Suprapubic skin (tissue), 3 donors: Measurements from ENCODE around the gene NMB.

ENCODE experiments used
- POLR2AphosphoS5 ChIP-seq, 3 donors: sonication (generic); formaldehyde crosslinking; IDR thresholded peaks; one replicate each; pipeline ENCODE4 v1.6.1; 2017; ENCODE audit warnings: antibody characterized with exemption in 3 of 3
- TF ChIP-seq, protein P1 (sequence below), 2 donors: fragments of 200-600 bp in 1 of 2; fragments of 450-650 bp in 1 of 2; sonication (generic) in 1 of 2; IDR thresholded peaks; one replicate each; pipeline ENCODE4 v1.5.1; 2016 to 2019; ENCODE audit warnings: antibody characterized with exemption in 2 of 2, mild to moderate bottlenecking in 1 of 2, moderate library complexity in 1 of 2

DNA sequence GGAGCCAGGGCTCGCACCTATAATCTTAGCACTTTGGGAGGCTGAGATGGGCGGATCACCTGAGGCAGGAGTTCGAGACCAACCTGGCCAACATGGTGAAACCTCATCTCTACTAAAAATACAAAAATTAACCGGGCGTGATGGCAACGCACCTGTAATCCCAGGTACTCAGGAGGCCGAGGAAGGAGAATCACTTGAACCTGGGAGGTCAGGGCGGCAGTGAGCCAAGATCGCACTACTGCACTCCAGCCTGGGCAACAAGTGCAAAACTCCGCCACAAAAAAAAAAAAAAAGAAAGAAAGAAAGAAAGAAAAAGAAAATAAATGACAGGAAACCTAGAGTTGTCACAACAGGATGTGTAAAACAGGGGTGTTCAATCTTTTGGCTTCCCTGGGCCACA is 3.0 kb upstream of the NMB start:
- TF ChIP-seq POLR2AphosphoS5 (IDR thresholded peaks at IDR 0.05), result no peak
- TF ChIP-seq, protein P1, sequence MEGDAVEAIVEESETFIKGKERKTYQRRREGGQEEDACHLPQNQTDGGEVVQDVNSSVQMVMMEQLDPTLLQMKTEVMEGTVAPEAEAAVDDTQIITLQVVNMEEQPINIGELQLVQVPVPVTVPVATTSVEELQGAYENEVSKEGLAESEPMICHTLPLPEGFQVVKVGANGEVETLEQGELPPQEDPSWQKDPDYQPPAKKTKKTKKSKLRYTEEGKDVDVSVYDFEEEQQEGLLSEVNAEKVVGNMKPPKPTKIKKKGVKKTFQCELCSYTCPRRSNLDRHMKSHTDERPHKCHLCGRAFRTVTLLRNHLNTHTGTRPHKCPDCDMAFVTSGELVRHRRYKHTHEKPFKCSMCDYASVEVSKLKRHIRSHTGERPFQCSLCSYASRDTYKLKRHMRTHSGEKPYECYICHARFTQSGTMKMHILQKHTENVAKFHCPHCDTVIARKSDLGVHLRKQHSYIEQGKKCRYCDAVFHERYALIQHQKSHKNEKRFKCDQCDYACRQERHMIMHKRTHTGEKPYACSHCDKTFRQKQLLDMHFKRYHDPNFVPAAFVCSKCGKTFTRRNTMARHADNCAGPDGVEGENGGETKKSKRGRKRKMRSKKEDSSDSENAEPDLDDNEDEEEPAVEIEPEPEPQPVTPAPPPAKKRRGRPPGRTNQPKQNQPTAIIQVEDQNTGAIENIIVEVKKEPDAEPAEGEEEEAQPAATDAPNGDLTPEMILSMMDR (IDR thresholded peaks at IDR 0.05), result no peak
